ENCODE results near the gene TBC1D10B.
"Not testable (repeated sequence)": the region's sequence is repeated elsewhere in the genome, so short reads cannot be mapped to it uniquely, and the experiment has no call there.

Gene TBC1D10B

DNA sequence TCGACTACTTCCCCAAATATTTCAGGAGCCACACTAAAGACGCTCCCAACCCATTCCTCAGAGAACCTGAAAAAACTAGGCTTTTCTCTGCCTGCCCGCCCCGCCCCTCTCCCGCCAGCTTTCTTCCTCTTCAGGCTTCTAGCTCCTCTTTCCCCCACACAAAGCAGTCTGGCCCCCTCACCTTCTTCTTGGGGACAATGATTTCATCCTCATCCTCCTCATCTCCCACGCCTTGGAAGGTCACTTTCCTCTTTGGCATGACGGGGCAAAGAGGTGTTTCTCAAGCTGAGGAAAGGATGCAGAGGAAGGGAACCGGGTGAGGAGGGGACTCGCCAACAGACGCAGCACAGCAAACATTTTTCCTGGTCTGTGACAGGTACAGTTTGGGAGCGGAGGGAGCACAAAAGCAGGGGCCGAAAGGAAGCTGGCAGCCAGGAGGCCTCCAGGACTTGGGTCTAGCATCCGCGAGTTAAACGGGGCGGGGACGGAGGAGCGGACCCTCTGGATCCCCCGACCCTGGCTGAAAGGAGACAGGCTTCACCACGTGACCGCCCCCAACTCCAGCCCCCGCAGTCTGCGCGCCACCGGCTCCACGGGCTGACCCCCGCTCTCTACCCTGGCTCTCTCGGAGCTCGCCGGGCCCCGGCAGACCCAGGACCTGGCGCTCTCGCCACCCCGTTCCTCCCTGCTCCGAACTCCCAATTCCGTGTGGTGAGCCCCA is 15.7 kb downstream of the TBC1D10B start:
- DNase-seq: no peak

DNA sequence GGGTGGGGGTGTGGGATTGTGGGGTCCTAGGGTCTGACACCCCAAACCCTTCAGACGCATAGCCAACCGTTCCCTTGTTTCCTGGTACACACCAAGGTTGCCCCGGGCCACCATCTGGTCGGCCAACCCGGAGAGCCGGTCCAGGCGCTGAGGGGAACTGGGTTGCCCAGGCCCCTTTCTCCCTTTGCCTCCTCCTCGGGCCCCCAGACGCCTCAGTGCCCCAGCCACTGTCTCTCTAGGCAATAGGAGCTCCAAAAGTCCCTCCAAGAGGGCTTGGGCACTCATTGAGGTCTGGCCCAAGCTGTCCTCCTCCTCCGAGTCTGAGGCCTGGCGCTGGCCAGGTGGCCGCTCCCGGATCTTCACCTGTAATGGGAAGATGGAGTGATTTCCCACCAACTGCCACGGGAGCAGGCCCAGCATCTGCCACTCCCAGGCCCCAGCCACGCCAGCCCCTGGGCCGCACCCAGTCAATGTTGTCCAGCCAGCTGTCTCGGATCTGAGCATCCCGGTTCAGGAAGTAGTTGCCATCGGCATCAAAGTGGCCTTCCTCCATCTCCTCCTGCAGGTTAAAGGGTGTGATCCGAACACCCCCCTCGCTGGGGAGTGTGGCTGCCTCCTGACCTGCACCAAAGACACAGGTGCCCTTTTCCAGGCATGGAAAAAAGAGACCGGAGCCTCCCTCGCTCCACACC is 16.7 kb downstream of the TBC1D10B start:
- DNase-seq: no peak

DNA sequence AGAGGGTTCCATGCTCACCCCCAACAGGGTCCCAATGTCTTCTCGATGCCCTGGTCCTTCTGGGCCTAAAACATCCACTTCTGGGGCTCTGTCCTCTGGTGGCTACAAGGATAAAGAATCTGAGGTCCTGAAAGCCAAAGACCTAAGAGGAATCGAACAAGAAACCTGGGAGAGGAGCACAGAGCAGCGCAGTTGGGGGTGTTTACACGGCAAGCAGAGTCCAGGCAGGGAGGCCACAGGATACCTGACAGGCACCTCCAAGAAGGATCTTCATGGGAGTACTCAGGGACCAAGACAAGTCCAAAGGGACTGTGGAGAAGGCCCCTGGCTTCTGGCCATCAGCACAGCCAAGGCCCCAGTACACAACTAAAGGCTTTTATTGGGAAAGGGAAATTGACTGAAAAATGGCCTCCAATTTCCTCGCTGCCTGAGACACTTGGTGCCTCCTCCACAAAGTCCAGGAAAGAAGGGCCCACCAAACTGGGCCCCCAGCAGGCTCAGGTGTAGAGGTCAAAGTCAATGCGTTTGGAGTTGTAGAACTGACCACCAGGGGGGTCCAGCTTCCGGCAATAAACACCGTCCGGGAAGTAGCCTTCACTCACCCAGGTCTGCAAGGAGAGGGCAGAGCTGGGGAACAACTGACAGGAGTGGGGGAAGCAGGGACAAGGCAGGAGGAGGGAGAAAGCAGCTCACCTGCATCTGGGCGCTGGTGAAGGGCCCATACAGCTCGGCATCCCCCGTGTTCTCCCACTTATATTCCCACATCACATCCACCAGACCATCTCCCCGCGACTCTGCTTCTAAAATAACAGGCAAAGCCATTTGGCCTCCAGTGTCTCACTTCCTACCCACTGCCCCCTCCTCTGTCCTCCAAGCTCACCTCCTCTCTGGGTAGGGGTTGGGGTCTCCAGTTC is 17.5 kb downstream of the TBC1D10B start:
- no peak for DNase-seq

DNA sequence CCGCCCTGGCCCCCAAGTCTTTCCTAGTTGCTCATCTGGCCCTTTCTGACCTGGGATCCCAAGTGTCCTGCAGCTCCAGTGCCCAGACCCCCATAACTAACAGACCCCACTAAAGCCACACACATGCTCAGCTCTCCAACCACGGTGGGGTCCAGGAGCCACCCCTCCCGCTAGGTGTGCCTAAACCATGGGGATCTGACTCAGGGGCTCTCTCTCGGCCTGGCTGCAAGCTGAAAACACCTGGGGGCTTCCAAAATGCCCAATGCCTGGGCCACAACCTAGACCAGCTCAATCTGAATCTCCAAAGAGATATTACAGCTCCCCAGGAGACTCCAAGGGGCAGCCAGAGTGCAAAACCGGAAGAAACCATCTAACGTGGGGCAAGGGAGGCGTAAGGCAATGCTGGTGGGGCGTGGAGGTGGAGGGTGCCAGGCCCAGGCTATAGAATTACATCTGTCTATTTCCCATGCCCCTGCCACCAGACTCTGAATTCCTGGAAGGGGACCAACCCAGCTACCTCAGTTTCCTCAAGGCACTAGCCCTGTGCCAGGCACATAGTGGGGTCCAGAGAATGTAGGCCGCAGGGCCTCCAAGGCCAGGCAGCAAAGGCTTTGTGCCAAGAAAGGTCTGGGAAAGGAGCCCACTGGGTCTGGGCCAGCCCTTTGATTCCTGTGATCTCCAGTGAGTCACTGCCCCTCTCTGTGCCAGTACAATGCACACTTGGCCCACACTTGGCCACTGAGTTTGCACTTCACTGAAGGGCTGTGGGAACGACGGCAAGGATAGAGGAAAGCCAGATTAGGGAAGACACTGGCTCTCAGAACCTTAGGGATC is 18.5 kb downstream of the TBC1D10B start:
- peak; percentile 76 for DNase-seq

DNA sequence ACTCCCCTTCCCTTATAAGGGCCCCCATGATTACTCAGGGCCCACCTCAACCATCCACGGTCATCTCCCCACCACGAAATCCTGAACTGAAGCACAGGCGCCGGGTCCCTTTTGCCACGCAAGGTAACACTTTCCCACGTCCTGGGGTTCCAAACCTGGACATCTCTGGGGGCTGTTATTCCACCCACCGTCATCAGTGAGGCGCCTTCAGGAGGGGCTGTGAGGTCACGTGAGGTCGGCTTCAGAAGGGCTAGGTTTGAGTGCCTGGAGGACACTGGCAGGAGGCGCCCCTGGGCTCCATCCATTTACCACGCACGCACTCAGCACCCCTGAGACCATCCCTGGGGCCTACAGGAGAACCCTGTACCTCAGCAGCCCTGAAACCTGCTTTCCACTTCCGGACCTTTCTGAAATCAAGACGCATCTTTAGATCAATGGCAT is 19.3 kb downstream of the TBC1D10B start:
- DNase-seq: no peak

DNA sequence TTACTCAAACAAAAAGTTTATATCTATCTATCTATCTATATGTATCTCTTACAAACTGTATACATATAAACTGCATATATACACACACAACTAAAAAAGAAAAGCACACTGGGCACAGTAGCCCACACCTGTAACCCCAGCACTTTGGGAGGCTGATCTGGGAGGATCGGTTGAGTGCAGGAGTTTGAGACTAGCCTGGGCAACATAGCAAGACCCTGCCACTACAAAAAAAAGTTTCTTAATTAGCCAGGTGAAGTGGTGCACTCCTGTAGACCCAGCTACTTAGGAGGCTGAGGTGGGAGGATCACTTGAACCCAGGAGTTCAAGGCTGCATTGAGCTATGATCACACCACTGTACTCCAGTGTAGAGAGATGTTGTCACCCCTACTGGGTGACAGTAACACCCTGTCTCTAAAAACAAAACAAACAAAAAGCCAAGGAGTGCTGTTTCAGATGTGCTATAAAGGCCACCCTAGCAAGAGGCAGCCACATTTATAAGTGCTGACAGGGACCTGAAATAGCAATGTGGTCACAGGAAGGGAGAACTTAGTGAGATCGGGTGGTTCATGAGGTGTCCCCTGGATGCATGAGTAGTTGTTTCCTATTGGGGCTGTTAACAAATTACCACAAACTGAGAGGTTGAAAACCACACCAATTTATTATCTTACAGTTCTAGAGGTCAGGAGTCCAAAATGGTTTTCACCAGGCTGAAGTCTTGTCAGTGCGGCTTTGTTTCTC is 20.0 kb downstream of the TBC1D10B start:
- no peak for DNase-seq

DNA sequence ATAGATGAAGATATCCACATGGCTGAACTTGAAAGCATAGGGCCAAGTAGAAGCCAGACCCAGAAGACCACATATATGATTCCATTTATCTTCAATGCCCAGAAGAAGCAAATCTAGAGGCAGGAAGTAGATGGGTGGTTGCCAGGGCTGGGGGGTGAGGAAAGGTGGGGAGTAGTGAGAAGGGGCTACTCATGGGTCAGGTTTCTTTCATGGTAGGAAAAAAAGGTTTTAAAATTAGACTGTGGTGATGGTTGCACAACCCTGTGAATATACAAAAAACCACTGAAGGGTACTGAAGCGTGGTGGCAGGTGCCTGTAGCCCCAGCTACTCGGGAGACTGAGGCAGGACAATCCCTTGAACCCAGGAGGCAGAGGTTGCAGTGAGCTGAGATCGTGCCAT is 20.6 kb downstream of the TBC1D10B start:
- no peak for DNase-seq

DNA sequence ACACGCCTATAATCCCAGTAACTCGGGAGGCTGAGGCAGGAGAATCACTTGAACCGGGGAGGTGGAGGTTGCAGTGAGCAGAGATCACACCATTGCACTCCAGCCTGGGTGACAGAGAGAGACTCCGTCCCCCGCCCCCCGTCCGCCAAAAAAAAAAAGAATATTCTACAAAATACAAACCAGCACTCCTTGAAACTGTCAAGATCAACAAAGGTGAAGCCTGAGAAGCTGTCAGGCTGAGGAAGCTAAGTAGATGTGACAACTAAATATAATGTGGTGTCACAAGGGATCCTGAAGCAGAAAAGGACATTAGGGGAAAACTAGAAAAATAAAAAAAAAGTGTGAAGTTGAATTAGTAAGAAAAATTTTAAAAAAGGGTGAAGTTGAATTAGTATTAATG is 21.4 kb downstream of the TBC1D10B start:
- DNase-seq: no peak

DNA sequence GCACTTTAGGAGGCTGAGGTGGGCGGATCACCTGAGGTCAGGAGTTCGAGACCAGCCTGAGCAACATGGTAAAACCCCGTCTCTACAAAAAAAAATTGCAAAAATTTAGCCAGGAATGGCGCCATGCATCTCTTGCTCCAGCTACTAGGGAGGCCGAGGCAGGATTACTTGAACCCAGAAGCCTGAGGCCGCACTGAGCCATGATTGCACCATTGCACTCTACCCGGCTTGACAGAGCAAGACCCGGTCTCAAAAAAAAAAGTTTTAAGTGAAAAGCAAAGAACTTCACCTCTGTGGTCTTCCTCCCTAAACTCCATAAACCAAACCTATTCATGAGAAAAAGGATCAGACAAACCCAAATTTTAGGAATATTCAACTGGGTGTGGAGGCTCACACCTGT is 22.2 kb downstream of the TBC1D10B start:
- no peak for DNase-seq

DNA sequence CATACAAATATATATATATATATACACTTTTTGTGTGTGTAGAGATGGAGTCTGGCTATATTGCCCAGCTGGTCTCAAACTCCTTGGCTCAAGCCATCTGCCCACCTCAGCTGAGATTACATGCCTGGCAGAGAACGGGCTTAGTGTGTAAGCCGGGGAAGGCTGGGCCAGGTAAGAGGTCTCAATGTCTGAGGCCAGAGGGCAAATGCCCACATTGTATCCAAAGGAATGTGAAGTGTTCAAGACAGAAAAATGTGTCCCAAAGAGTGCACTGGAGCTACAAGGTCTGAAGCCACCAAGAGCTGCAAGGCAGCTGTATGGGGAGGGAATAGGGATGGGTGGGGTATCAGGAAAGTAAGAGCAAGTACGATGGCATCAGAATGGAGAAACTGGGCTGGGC is 24.0 kb downstream of the TBC1D10B start:
- no peak for DNase-seq

DNA sequence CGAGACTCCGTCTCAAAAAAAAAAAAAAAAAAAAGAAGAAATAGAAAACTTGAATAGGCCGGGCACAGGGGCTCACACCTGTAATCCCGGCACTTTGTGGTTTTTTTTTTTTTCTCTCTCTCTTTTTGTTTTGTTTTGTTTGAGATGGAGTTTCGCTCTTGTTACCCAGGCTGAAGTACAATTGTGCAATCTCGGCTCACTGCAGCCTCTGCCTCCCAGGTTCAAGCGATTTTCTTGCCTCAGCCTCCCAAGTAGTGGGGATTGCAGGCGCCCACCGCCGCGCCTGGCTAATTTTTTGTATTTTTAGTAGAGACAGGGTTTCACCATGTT is 26.8 kb downstream of the TBC1D10B start:
- DNase-seq: not testable (repeated sequence)

DNA sequence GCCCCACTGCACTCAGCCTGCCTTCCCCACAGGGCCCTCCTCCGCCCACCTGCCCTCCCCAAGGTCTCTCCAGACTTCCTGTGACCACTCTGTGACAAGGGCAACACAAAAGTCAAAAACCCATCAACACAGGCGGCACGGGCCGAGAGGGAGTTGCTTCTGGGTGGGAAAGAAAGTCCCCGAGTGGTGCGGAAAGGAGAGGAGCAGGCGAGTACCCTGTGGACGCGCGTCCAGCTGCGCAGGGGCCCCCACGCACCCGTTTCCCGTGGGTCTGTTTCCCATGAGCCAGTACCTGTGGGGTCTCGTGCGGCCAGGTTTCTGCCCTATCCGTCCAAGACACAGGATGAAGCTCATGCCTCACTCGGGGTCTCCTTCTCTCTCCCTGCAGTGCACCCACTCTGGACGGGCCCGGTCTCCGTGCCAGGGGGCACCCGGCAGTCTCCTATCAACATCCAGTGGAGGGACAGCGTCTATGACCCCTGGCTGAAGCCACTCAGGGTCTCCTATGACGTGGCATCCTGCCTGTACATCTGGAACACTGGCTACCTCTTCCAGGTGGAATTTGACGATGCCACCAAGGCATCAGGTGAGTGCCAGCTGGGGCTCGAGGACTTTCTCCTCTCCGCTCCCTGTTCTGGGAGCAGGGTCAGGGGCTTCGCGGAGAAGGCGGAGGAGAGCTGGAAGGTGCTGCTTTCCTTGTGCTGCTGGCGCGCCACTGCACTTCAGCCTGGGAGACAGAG is 27.4 kb downstream of the TBC1D10B start:
- DNase-seq: no peak

DNA sequence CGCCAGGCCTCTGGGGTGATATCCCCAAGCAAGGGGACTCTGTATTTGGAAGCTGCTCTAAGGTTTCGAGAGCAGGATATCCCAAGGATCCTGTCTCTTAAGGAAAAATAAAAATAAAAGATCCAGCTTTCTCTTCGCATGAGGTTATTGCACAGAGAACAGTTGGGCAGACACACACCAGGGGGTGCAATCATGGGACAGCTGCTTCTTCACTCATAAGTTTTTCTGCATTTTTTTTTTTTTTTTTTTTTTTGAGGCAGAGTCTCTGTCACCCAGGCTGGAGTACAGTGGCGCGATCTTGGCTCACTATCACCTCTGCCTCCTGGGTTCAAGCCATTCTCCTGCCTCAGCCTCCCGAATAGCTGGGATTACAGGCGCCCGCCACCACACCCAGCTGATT is 28.3 kb downstream of the TBC1D10B start:
- not testable (repeated sequence) for DNase-seq

DNA sequence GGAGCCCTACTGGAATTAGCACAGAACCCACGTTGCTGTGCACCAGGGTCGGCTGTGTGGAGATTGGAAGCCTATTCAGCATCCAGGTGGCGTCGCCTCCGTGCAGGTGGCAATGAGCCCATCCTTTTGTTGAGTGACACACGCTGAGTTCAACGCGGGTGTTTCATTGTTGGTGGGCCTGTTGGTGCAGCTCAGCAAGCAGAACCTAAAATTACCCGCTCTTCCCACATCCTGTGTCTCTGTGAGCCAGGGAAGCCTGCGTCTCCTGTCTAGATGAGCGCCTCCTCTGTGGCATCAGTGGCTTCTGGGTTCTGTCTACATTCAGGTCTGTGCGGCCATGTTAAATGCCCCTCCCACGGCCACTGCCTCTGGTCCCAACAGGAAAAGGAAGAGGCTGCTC is 29.7 kb downstream of the TBC1D10B start:
- DNase-seq: no peak

DNA sequence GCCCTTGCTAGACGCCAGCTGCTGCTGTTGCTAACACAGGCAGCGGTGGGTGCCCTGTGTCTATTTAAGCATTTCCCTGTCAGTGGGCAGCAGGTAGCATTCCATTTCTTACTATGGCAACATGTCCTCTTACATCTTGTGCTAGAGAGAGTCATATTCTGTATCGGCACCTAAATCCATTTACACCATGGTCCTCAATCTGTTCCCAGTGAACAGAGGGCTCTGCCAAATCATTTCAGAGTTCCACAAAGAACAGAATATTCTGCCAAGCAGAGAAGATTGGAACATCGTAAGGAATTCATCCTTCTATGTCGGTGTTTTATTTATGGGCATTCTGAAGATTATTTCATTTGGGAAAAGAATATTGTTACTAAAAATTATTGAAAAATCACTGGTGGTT is 31.6 kb downstream of the TBC1D10B start:
- not testable (repeated sequence) for DNase-seq

DNA sequence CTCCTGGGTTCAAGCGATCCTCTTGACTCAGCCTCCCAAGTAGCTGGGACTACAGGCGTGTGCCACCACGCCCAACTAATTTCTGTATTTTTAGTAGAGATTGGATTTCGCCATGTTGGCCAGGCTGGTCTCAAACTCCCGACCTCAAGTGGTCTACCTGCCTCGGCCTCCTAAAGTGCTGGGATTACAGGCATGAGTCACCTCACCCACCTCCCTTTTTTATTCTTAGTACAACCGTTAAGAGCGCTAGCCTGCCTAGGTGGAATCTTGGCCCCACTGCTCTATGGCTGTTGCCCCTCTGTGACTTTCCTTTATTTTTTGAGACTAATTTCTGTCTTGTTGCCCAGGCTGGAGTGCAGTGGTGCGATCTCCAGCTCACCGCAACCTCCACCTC is 32.3 kb downstream of the TBC1D10B start:
- not testable (repeated sequence) for DNase-seq

DNA sequence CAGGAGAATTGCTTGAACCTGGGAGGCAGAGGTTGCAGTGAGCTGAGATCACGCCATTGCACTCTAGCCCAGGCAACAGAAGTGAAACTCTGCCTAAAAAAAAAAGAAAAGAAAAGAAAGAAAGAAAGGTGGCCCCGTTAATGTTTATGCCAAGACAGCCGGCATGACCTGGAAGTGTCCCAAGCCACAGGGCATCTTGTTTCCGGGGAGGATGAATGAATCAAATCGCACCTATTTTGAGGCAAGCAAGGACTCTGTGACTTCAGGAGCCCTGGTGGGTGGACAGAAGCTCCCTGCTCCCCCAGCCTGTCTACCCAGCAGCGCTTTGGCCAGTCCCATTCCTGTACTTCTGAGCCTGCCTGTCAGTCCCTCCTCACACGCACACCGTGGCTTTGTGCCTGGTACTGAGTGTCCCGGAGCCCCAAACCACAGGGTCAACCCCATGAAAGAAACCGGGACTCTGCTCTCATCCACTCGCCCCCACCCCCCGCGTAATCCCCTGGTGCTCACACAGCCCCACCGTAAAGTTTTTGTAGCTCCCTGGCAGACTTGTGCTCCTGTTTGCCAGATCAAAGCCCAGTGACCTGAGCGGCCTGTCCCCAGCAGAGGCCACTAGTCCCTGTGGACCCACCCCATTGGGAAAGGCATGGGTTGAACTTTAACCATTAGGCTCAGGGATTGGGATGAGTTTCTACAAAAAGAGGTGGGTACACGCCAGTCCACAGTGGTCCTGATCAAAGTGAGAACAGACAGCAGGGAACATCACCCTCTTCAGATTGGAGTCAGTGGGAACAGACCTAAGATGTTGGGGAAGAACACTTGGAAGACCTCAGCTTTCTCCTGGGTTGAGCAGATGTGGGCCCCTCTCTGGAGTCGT is 34.5 kb downstream of the TBC1D10B start:
- DNase-seq: peak; percentile 63

DNA sequence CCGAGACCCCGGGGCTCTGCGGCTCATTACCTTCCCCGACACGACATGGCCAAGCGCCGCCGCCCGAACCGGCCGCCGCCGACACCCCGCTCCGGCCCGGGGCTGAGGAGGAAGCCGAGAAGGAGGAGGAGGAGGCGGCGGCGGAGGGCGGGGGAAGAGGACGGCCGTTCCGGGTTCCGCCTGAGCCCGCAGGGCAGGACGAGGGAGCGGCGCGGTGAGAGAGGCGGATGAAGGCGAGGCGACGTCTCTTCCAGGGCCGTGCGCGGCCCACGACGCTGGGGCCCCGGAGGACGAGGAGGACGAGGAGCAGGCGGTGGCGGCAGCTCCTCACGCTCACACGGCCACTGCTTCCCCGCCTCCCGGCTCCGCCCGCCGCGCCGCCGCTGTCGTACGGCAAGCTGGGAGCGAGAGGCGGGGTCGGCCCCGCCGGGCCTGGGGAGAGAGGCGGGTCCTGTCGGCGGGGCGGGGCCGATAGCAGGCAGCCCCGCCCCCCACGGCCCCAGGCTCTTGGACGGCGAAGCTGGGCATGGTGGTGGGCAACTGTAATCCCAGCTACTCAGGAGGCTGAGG is 35.2 kb downstream of the TBC1D10B start:
- DNase-seq: peak; percentile 94

DNA sequence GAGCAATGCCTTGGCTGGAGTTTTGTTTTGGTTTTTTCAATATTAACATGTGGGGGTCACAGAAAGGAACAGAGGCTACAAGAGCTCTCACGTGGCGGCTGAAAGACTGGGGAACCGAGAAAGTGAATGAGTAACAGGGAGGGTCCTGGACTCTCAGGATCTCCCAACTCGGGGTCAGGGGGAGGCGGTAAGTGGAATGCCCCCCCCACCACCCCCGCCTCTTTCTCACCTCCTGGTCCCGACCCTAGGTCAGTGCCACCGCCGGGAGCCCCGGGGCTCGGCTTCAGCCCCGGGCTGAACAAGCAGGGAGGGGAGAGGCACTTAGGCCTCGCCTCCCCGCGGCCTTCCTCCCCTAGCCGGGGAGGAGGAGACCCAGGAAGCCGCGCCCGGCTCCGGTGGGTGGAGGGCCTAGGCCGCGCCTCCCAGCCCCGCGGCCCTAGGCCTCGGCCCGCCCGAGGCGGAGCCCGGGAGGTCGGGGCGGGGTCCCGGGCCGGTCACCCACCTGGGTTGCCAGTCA is 35.8 kb downstream of the TBC1D10B start:
- DNase-seq: peak; percentile 80

DNA sequence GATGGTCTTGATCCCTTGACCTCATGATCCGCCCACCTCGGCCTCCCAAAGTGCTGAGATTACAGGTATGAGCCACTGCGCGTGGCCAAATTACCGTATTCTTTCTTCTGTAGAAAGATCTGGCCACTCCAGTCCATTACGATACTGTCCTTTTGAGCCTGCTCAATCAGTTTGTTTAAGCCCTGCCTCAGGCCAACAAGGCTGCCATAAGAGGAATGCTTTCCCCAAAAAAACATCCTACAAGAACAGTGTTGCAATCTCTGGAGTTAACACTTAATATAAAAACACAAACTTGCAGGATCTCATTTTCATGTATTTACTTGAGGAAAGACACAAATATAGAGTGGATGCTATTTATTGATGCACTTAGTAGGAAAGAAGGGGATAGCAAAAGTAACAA is 46.1 kb downstream of the TBC1D10B start:
- DNase-seq: not testable (repeated sequence)
